Prostate gland (tissue), 2 donors: ENCODE data around the gene FAHD1.

ENCODE experiments used
- CTCF ChIP-seq, 4 experiments: fragments of 200-600 bp in 2 of 4; fragments of 450-650 bp in 2 of 4; sonication (generic) in 2 of 4; IDR thresholded peaks; 1 replicate in 3 of 4; 2 replicates in 1 of 4; pipeline ENCODE4 v1.5.1; 2016 to 2019; ENCODE audit warnings: antibody characterized with exemption in 4 of 4, mild to moderate bottlenecking in 2 of 4, moderate library complexity in 2 of 4
- POLR2AphosphoS5 ChIP-seq: sonication (generic); formaldehyde crosslinking; IDR thresholded peaks from one replicate; pipeline ENCODE4 v1.6.1; 2017; ENCODE audit warnings: antibody characterized with exemption

DNA sequence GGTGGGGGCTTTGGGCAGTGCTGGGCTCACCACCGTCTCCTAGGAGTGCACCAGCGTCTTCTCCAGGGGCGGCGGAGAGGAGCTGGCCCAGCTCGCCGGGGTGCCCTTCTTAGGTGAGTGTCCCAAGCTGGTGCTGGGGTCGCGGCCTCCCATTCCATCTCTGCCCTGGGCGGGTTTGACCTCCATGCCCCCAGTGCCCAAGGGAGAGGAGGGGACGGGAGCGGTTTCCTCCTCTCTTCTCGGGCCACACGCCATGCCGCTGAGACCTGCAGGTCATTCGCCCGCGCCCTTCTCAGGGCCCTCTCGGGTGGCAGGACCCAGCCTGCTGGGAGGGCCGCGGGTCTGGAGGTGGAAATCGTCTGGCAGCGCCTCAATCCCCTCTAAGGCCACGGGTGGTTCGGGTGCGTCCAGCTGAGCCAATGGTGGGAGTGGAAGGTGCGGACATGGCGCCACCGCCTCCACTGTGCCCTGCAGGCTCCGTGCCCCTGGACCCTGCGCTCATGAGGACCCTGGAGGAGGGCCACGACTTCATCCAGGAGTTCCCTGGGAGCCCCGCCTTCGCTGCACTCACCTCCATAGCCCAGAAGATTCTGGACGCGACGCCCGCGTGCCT, 38.8 kb upstream of the FAHD1 start:
- TF ChIP-seq CTCF (IDR thresholded peaks at IDR 0.05): no peak
- no peak for TF ChIP-seq POLR2AphosphoS5
